Amygdala (tissue), 56 donors: ENCODE measurements around the gene PRSS35.
"Not testable (repeated sequence)": the region's sequence is repeated elsewhere in the genome, so short reads cannot be mapped to it uniquely, and the experiment has no call there.

Experiments
- DNase-seq, 56 donors: peaks; one replicate each; lab custom pipeline; 2025; lab: John Stamatoyannopoulos, UW

Gene PRSS35

GRCh38 chr6:83514866-83515466 is 2.6 kb downstream of the PRSS35 start:
- DNase-seq: peak in 10 of 56 donors; percentile 1 to 37 (median 10)

DNA sequence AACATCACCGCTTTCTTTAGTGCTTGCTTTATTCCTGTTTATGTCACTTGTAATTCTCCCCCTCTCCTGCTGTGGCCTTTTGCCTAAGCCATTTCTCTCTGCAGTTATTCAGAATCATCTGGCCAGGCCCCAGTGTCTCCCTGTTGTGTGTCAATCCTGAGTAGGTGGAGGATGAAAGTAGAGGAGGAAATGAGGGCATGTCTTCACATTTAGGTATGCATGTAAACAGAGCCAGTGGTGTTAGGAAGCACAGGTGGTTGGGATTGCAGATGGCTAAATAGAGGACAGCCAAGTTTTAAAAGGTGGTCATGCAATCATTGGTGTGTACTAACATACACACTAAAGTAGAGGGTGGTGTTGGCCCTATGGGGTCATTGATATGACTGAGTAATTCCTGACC is 5.2 kb downstream of the PRSS35 start:
- no peak for DNase-seq

GRCh38 chr6:83518816-83519480 is 6.6 kb downstream of the PRSS35 start:
- DNase-seq: no peak

DNA sequence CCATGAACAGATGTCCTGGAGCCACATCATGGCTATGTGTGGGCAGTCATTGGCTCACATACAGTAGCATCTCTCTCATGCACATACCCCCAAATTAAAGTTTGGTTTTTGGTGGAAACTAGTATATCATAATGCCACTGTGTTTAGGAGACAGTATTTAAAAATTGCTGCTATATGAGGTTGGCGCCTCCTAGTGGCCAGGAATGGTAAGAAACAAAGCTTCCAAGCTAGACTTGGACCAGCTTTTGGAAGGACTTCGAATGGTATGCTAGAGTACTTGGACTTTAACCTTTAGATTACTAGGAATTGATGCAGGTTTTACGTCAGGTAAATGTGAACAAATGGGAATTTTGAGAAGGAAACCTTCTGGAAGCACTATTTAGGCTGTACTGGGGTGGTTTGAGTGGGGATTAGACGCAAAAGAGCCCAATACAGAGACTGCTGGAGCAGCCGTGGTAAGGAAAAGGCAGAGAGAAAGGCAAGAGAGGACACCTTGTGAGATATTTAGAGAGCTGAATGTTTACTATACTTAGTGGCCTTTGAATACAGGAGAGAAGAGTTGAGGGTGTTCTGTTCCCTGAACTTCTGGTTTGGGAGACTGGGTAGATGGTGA is 23.8 kb downstream of the PRSS35 start:
- peak in 2 of 56 donors; percentile 1 to 2 for DNase-seq

DNA sequence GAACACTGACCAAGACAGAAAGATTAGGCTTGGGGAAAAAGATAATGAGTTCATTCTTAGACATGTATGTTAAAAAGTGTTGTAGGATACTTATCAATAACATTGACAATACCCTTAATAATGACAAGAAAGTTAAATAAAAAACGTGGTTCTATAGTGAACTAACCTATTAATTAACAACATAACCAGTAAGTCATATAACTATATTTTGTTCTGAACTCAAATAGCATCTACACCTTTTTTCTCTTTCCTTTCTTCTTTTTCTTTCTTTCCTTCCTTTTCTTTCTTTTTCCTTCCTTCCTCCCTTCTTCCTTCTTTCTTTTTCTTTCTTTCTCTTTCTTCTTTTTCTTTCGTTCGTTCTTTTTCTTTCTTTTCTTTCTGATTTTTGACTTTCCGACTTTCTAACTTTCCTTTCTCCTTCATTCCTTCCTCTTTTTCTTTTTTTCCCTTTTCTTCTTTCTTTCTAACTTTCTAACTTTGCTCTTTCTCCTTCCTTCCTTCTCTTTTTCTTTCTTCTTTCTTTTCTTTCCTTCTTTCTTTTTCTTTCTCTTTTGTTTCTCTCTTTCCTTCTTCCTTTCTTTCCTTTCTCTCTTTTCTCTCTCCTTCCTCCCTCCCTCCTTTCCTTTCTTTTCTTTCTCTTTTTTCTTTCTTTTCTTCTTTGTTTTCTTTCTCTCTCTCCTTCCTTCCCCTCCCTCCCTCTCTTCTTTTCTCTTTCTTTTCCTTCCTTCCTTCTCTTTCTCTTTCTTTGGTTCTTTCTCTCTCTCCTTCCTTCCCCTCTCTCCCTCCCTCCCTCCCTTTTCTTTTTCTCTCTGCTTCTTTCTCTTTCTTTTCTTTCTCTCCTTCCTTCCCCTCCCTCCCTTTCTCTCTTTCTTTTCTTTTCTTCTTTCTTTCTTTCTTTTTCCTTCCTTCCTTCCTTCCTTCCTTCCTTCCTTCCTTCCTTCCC is 24.6 kb downstream of the PRSS35 start:
- no peak for DNase-seq

DNA sequence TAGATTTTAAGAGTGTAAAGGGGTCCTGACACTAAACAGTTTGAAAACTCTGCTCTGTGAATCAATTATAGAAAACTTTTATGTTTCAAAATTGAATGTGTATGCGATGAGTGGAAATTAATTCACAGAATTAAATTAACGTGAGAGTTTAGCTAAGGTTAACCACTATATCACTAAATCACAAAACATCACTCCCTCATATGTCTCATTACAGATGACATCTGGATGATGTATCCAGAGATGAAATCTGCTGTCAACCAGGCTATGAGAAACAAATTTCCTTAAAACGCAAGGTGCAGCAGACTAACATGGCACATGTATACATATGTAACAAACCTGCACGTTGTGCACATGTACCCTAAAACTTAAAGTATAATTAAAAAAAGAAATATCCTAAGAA is 27.3 kb downstream of the PRSS35 start:
- DNase-seq: no peak

GRCh38 chr6:83546636-83547035 is 34.3 kb downstream of the PRSS35 start:
- DNase-seq: no peak

DNA sequence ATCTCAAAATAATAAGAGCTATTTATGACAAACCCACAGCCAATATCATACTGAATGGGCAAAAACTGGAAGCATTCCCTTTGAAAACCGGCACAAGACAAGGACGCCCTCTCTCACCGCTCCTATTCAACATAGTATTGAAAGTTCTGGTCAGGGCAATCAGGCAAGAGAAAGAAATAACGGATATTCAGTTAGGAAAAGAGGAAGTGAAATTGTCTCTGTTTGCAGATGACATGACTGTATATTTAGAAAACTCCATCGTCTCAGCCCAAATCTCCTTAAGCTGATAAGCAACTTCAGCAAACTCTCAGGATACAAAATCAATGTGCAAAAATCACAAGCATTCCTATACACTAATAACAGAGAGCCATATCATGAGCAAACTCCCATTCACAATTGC is 38.1 kb downstream of the PRSS35 start:
- not testable (repeated sequence) for DNase-seq

GRCh38 chr6:83551748-83552147 is 39.4 kb downstream of the PRSS35 start:
- DNase-seq: not testable (repeated sequence)

- DNase-seq: no peak
These were observed 44.5 kb downstream of the PRSS35 start for GRCh38 chr6:83556871-83557270.

- DNase-seq: no peak
These were observed 46.6 kb downstream of the PRSS35 start for GRCh38 chr6:83558975-83559374.

DNA sequence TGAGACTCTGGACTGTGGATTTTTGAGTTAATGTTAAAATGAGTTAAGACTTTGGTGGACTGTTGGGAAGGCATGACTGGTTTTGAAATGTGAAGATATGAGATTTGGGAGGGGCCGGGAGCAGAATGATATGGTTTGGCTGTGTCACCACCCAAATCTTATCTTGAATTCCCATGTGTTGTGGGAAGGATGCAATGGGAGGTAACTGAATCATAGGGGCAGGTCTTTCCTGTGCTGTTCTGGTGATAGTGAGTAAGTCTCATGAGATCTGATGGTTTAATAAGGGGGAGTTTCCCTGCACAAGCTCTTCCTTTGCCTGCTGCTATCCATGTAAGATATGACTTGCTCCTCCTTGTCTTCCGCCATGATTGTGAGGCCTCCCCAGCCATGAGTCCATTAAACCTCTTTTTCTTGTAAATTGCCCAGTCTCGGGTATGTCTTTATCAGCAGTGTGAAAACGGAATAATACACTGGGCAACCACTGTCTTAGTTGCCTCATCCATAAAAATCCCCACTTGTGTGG is 59.4 kb downstream of the PRSS35 start:
- not testable (repeated sequence) for DNase-seq

DNA sequence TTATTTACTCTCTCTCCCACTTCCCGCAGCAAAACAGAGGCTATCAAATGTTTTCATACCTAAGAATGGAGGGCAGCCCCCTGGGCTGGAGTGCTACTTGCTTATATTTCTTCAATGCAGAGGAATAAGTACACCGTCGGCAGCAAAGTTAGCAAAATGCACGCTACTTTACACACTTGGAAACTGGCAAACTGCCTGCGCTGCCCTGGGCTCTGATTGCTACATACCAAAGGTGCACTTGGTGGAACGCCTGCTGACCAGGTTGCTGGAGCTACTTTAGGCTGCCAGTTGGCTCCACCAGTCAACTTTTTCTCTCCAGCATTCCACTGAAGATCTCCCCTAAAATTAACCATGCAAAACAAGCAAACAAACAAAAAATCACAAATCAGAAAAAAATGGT is 62.4 kb downstream of the PRSS35 start:
- DNase-seq: no peak
